Measurements from ENCODE around the gene CABLES1.
"Not testable (repeated sequence)": the region's sequence is repeated elsewhere in the genome, so short reads cannot be mapped to it uniquely, and the experiment has no call there.

- not testable (repeated sequence) for TF ChIP-seq CTCF (conservative IDR thresholded peaks at IDR 0.05; ENCODE audit: low read depth, low read length); SMC3 (IDR thresholded peaks at IDR 0.05; ENCODE audit: low read depth, low read length); POLR2A (IDR thresholded peaks at IDR 0.05; ENCODE audit: low read depth, low read length); CEBPB (IDR thresholded peaks at IDR 0.05; ENCODE audit: low read depth, low read length); USF2 (IDR thresholded peaks at IDR 0.05; ENCODE audit: low read depth, low read length); RFX5 (IDR thresholded peaks at IDR 0.05; ENCODE audit: low read depth, low read length); RAD21 (IDR thresholded peaks at IDR 0.05; ENCODE audit: low read length); MAFK (IDR thresholded peaks at IDR 0.05; ENCODE audit: low read depth, low read length); NFE2L2 (IDR thresholded peaks at IDR 0.05; ENCODE audit: low read depth, low read length); FOS (IDR thresholded peaks at IDR 0.05; ENCODE audit: low read depth, low read length); CHD1 (IDR thresholded peaks at IDR 0.05; ENCODE audit: low read depth, low read length)
These were observed 150.3 kb downstream of the CABLES1 start for GRCh38 chr18:23285581-23285980.
